H1 (cell line): ENCODE results near the gene SRM. TPM values are rescaled to one million over a fixed set of nuclear protein-coding genes. Genes with fewer than 3 reads are reported as not detected.
A peak's percentile ranks its signal among the peaks of the same experiment; 100 is the strongest.

ENCODE experiments used
- CTCF ChIA-PET: fragments of 300-600 bp; sonication (Branson Sonifier 250); formaldehyde crosslinking; loops from one replicate; lab custom pipeline; 2021; ENCODE audit not compliant: partially characterized antibody; lab: Charles Lee
- POLR2A ChIA-PET: fragments of 300-600 bp; sonication (Branson Sonifier 250); formaldehyde crosslinking; loops from one replicate; lab custom pipeline; 2021; ENCODE audit warnings: inconsistent platforms; ENCODE audit not compliant: partially characterized antibody; lab: Charles Lee
- DNase-seq, 2 experiments: peaks; one replicate each; pipeline versions ENCODE4 v3.0.0 to v3.0.0-alpha.2; 2010 to 2022; ENCODE audit warnings: low spot score in 2 of 2, low read depth in 1 of 2, mixed read lengths in 1 of 2
- FAIRE-seq: peaks from 2 replicates; lab custom pipeline; 2011; peaks lifted over from hg19 to GRCh38; lab: Jason Lieb, UNC
- H2AFZ ChIP-seq: 2 replicates; pipeline ENCODE4 v1.8.1; 2012; ENCODE audit warnings: low read length, inconsistent platforms
- H2AK5ac ChIP-seq: 2 replicates; pipeline ENCODE4 v1.6.1; 2013; ENCODE audit warnings: low read depth, low read length
- H2BK120ac ChIP-seq: replicated peaks from 2 replicates; pipeline ENCODE3; 2013; ENCODE audit warnings: low read depth, low read length, inconsistent platforms
- H2BK12ac ChIP-seq: 2 replicates; pipeline ENCODE4 v1.6.1; 2013; ENCODE audit warnings: low read depth, low read length
- H2BK15ac ChIP-seq: 2 replicates; pipeline ENCODE4 v1.6.1; 2013; ENCODE audit warnings: low read length
- H2BK20ac ChIP-seq: 2 replicates; pipeline ENCODE4 v1.6.1; 2013; ENCODE audit warnings: low read length
- H2BK5ac ChIP-seq: 2 replicates; pipeline ENCODE4 v1.6.1; 2013; ENCODE audit warnings: low read depth, low read length
- H3K14ac ChIP-seq: 2 replicates; pipeline ENCODE4 v1.6.1; 2013; ENCODE audit warnings: inconsistent platforms; ENCODE audit not compliant: insufficient read length
- H3K18ac ChIP-seq: 2 replicates; pipeline ENCODE4 v1.6.1; 2013; ENCODE audit warnings: low read length; ENCODE audit errors: extremely low read depth
- H3K23ac ChIP-seq: 2 replicates; pipeline ENCODE4 v1.6.1; 2013; ENCODE audit warnings: inconsistent platforms; ENCODE audit not compliant: insufficient read length
- H3K23me2 ChIP-seq: 2 replicates; pipeline ENCODE4 v1.6.1; 2013; ENCODE audit warnings: low read depth, low read length
- H3K27ac ChIP-seq: 2 replicates; pipeline ENCODE4 v1.6.1; 2011; ENCODE audit warnings: low read depth, low read length, inconsistent platforms
- H3K27me3 ChIP-seq, 4 experiments: replicated peaks in 1 of 4; 1 replicate in 1 of 4; 2 replicates in 3 of 4; pipeline versions ENCODE4 v1.6.1 to v1.8.1; 2011 to 2013; ENCODE audit warnings: low read length in 3 of 4, mild to moderate bottlenecking in 3 of 4, inconsistent platforms in 2 of 4, mixed read lengths in 2 of 4, moderate library complexity in 1 of 4; ENCODE audit not compliant: control insufficient read depth in 3 of 4, insufficient read depth in 3 of 4; ENCODE audit errors: extremely low read depth in 1 of 4
- H3K36me3 ChIP-seq, 4 experiments: 2 replicates each; pipeline versions ENCODE4 v1.6.1 to v1.8.1; 2011 to 2013; ENCODE audit warnings: mild to moderate bottlenecking in 4 of 4, low read length in 3 of 4, moderate library complexity in 2 of 4, control low read depth in 1 of 4, inconsistent platforms in 1 of 4; ENCODE audit not compliant: insufficient read depth in 4 of 4, control insufficient read depth in 2 of 4
- H3K4ac ChIP-seq: replicated peaks from 2 replicates; pipeline ENCODE3; 2013; ENCODE audit warnings: low read length, low read depth, mixed read lengths, inconsistent platforms; ENCODE audit not compliant: insufficient read length
- H3K4me1 ChIP-seq, 4 experiments: replicated peaks in 1 of 4; 1 replicate in 1 of 4; 2 replicates in 3 of 4; pipeline versions ENCODE4 v1.6.1 to v1.8.1; 2011 to 2013; ENCODE audit warnings: low read length in 3 of 4, inconsistent platforms in 2 of 4, mixed read lengths in 1 of 4; ENCODE audit not compliant: insufficient read depth in 4 of 4, control insufficient read depth in 3 of 4
- H3K4me2 ChIP-seq, 2 experiments: 2 replicates each; pipeline versions ENCODE4 v1.6.1 to v1.8.1; 2011 to 2013; ENCODE audit warnings: low read depth in 2 of 2, low read length in 2 of 2, control low read depth in 1 of 2, inconsistent platforms in 1 of 2, mild to moderate bottlenecking in 1 of 2; ENCODE audit not compliant: insufficient read depth in 1 of 2
- H3K4me3 ChIP-seq, 4 experiments: fragments of 200-600, 300-600 bp in 1 of 4; sonication (generic), shearing (Covaris generic), sonication (Bioruptor Twin) in 1 of 4; 2 replicates each; pipeline versions ENCODE4 v1.5.1 to v1.8.1; 2011 to 2016; ENCODE audit warnings: low read length in 4 of 4, low read depth in 3 of 4, control low read depth in 2 of 4, inconsistent platforms in 2 of 4, mild to moderate bottlenecking in 2 of 4, mixed read lengths in 1 of 4, moderate library complexity in 1 of 4; ENCODE audit not compliant: insufficient read depth in 2 of 4; ENCODE audit errors: extremely low read depth in 1 of 4
- H3K56ac ChIP-seq: replicated peaks from 2 replicates; pipeline ENCODE3; 2013; ENCODE audit warnings: low read depth, mild to moderate bottlenecking, mixed read lengths, low read length, inconsistent platforms; ENCODE audit not compliant: insufficient read length
- H3K79me1 ChIP-seq: 2 replicates; pipeline ENCODE4 v1.6.1; 2013; ENCODE audit warnings: low read depth, low read length, control low read depth
- H3K79me2 ChIP-seq, 2 experiments: 2 replicates each; pipeline versions ENCODE4 v1.6.1 to v1.8.1; 2012 to 2013; ENCODE audit warnings: low read length in 2 of 2, mild to moderate bottlenecking in 2 of 2, inconsistent platforms in 1 of 2; ENCODE audit not compliant: insufficient read depth in 2 of 2, control insufficient read depth in 1 of 2
- H3K9ac ChIP-seq, 4 experiments: replicated peaks in 1 of 4; 1 replicate in 1 of 4; 2 replicates in 3 of 4; pipeline versions ENCODE4 v1.6.1 to v1.8.1; 2011 to 2013; ENCODE audit warnings: low read depth in 3 of 4, low read length in 3 of 4, control low read depth in 2 of 4, mild to moderate bottlenecking in 2 of 4, moderate library complexity in 2 of 4, inconsistent platforms in 1 of 4; ENCODE audit errors: extremely low read depth in 1 of 4
- H3K9me3 ChIP-seq, 2 experiments: 2 replicates each; pipeline versions ENCODE4 v1.6.1 to v1.8.1; 2012 to 2013; ENCODE audit warnings: mild to moderate bottlenecking in 2 of 2, moderate library complexity in 2 of 2, control low read depth in 1 of 2, inconsistent platforms in 1 of 2, low read depth in 1 of 2, low read length in 1 of 2, mixed read lengths in 1 of 2; ENCODE audit not compliant: insufficient read depth in 2 of 2
- H4K20me1 ChIP-seq, 2 experiments: replicated peaks in 1 of 2; 2 replicates each; pipeline versions ENCODE3 to v1.8.1; 2011 to 2013; ENCODE audit warnings: inconsistent platforms in 2 of 2, low read length in 2 of 2, mild to moderate bottlenecking in 1 of 2; ENCODE audit not compliant: insufficient read depth in 2 of 2, control insufficient read depth in 1 of 2
- H4K5ac ChIP-seq: 2 replicates; pipeline ENCODE4 v1.6.1; 2013; ENCODE audit warnings: low read length, low read depth, mixed read lengths, inconsistent platforms; ENCODE audit not compliant: insufficient read length
- H4K8ac ChIP-seq: 2 replicates; pipeline ENCODE4 v1.8.0; 2013; ENCODE audit warnings: mild to moderate bottlenecking, moderate library complexity, low read length, inconsistent platforms; ENCODE audit not compliant: insufficient read depth; ENCODE audit errors: extremely low read depth
- H4K91ac ChIP-seq: replicated peaks from 2 replicates; pipeline ENCODE3; 2013; ENCODE audit warnings: low read length, mixed read lengths, inconsistent platforms; ENCODE audit not compliant: insufficient read length
- BACH1 ChIP-seq: IDR thresholded peaks from 2 replicates; pipeline ENCODE4 v1.6.1; 2012; ENCODE audit warnings: low read length, improper control_type of control experiment
- BCL11A ChIP-seq, 2 experiments: IDR thresholded peaks; one replicate each; pipeline ENCODE4 v1.6.1; 2011; ENCODE audit warnings: low read depth in 2 of 2, low read length in 2 of 2, mild to moderate bottlenecking in 2 of 2
- CEBPB ChIP-seq: IDR thresholded peaks from 2 replicates; pipeline ENCODE4 v1.6.1; 2012; ENCODE audit warnings: low read depth, low read length
- CHD1 ChIP-seq: IDR thresholded peaks from 2 replicates; pipeline ENCODE4 v1.6.1; 2012; ENCODE audit warnings: low read depth, low read length, improper control_type of control experiment
- CREB1 ChIP-seq: IDR thresholded peaks from 2 replicates; pipeline ENCODE4 v1.6.1; 2012; ENCODE audit warnings: inconsistent platforms
- EP300 ChIP-seq, 2 experiments: IDR thresholded peaks; 1 replicate in 1 of 2; 2 replicates in 1 of 2; pipeline ENCODE4 v1.6.1; 2011 to 2012; ENCODE audit warnings: low read depth in 2 of 2, low read length in 2 of 2, mild to moderate bottlenecking in 2 of 2, borderline replicate concordance in 1 of 2, inconsistent platforms in 1 of 2, moderate library complexity in 1 of 2
- GTF2F1 ChIP-seq: IDR thresholded peaks from 2 replicates; pipeline ENCODE4 v1.6.1; 2012; ENCODE audit warnings: low read depth, low read length, improper control_type of control experiment, borderline replicate concordance
- NRF1 ChIP-seq: IDR thresholded peaks from 2 replicates; pipeline ENCODE4 v1.6.1; 2011; ENCODE audit warnings: mild to moderate bottlenecking, low read depth, low read length, improper control_type of control experiment
- POLR2A ChIP-seq, 2 experiments: IDR thresholded peaks; 1 replicate in 1 of 2; 2 replicates in 1 of 2; pipeline ENCODE4 v1.6.1; 2011; ENCODE audit warnings: low read depth in 2 of 2, low read length in 2 of 2, mild to moderate bottlenecking in 2 of 2; ENCODE audit errors: control extremely low read depth in 1 of 2
- POLR2AphosphoS5 ChIP-seq: IDR thresholded peaks from 2 replicates; pipeline ENCODE4 v1.6.1; 2011; ENCODE audit warnings: low read depth, low read length
- RAD21 ChIP-seq, 2 experiments: IDR thresholded peaks in 1 of 2; conservative IDR thresholded peaks in 1 of 2; 2 replicates each; pipeline ENCODE4 v1.6.1; 2011; ENCODE audit warnings: low read depth in 2 of 2, low read length in 2 of 2, improper control_type of control experiment in 1 of 2, inconsistent platforms in 1 of 2, mild to moderate bottlenecking in 1 of 2, moderate library complexity in 1 of 2
- RBBP5 ChIP-seq: IDR thresholded peaks from 2 replicates; pipeline ENCODE4 v1.7.1; 2012; ENCODE audit warnings: low read depth, mild to moderate bottlenecking, inconsistent platforms, low read length, moderate library complexity, borderline replicate concordance
- RFX5 ChIP-seq: IDR thresholded peaks from 2 replicates; pipeline ENCODE4 v1.6.1; 2011; ENCODE audit warnings: low read depth, low read length, improper control_type of control experiment, borderline replicate concordance
- TBP ChIP-seq: IDR thresholded peaks from 2 replicates; pipeline ENCODE4 v1.6.1; 2011; ENCODE audit warnings: low read depth, low read length, improper control_type of control experiment
- polyA plus RNA-seq, 7 experiments: library from polyadenylated mRNA; depleted of rRNA in 3 of 7; stranded (reverse) in 5 of 7; unstranded in 2 of 7; fragments of >200 nt in 5 of 7; fragments of 200-250 nt in 2 of 7; gene quantifications; 1 replicate in 5 of 7; 2 replicates in 1 of 7; 4 replicates in 1 of 7; pipeline versions ENCODE4 v1.2.1 to v1.2.3, GENCODE V29; 2011 to 2013; ENCODE audit warnings: missing spikeins in 2 of 7, mixed read lengths in 2 of 7
- total RNA-seq: library from RNA; stranded (reverse); fragmentation: NEBNext Ultra II Directional; extraction: Animal tissue kit (Norgen Biotek cat#: 25700); gene quantifications from 2 replicates; pipeline ENCODE4 v1.2.1, GENCODE V29; 2021

SRM gene
- total and polyA plus RNA-seq, 2 of the 8 experiments (the other 6 are each of a cell fraction or from before 2014, with no cell fraction given): 110 to 208 TPM

DNA sequence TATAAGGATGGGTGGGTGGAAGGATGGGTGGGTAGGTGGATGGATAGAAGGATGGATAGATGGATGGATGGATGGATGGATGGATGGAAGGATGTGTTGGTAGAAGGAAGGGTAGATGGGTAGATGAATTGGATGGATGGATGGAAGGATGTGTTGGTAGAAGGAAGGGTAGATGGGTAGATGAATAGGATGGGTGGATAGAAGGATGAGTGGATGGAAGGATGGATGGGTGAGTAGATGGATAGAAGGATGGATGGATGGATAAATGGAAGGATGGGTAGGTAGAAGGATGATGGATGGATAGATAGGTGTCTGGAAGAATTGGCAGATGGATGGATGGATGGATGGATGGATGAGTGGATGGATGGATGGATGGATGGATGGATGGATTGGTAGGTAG is 18.8 kb downstream of the SRM start:
- CTCF ChIA-PET: interaction anchor here (0.7 to 7.4 kb wide), 2 partner anchors 11 to 61 kb away, joined by 3 to 168 read pairs; partner anchors contain the start of gene MASP2
- no peak for DNase-seq
- no peak for TF ChIP-seq POLR2AphosphoS5
- no peak for TF ChIP-seq POLR2A (IDR thresholded peaks at IDR 0.05; ENCODE audit: control extremely low read depth in 1 of 2, low read depth in 2 of 2, low read length in 2 of 2)
- TF ChIP-seq RFX5: no peak
- TF ChIP-seq GTF2F1: no peak
- no peak for TF ChIP-seq RAD21 (IDR thresholded peaks at IDR 0.05 in 1 of 2, conservative IDR thresholded peaks at IDR 0.05 in 1 of 2; ENCODE audit: low read depth in 2 of 2, low read length in 2 of 2)
- TF ChIP-seq CREB1: no peak
- TF ChIP-seq CEBPB: no peak
- no peak for TF ChIP-seq TBP
- no peak for TF ChIP-seq NRF1
- TF ChIP-seq CHD1: no peak
- no peak for TF ChIP-seq BCL11A (IDR thresholded peaks at IDR 0.05; ENCODE audit: low read depth in 2 of 2, low read length in 2 of 2)
- no peak for TF ChIP-seq BACH1
- TF ChIP-seq RBBP5: no peak
- TF ChIP-seq EP300 (IDR thresholded peaks at IDR 0.05; ENCODE audit: borderline replicate concordance in 1 of 2, low read depth in 2 of 2, low read length in 2 of 2): no peak

More for the DNA sequence above, 18.8 kb downstream of the SRM start:
- Histone ChIP-seq H3K14ac (no peak overlapping the region), H3K4me1 (peaks cover 0 to 9% (median 1%) of the 10 kb centered on the region in 4 experiments; a peak in 4 of 7 replicates), H4K91ac (no peak overlapping the region), H3K27me3 (no peaks in the 10 kb centered on the region), H4K20me1 (peaks cover 0 to 13% of the 10 kb centered on the region in 2 experiments), H3K4me2 (no peak overlapping the region), H2AK5ac (no peak overlapping the region), H4K8ac (no peak overlapping the region), H3K18ac (no peak overlapping the region), H2AFZ (no peak overlapping the region), H3K23me2 (peaks cover 32% of the 10 kb centered on the region; the same call in 1 of the 2 replicates), H3K27ac (no peak overlapping the region), H4K5ac (no peak overlapping the region), H3K56ac (peak overlapping the region; percentile 77), H2BK12ac (no peak overlapping the region), H3K36me3 (no peaks in the 10 kb centered on the region), H3K79me2 (no peaks in the 10 kb centered on the region), H2BK5ac (no peak overlapping the region), H2BK20ac (no peak overlapping the region), H3K9ac (no peak overlapping the region), H3K4ac (no peak overlapping the region), H3K79me1 (no peaks in the 10 kb centered on the region), H2BK15ac (no peak overlapping the region), H3K23ac (no peak overlapping the region), H3K4me3 (no peak overlapping the region), H3K9me3 (no peaks in the 10 kb centered on the region), H2BK120ac (no peak overlapping the region)
- no peak for FAIRE-seq
- POLR2A ChIA-PET: interaction anchor here (0.9 kb wide), 1 partner anchor 11 kb away, joined by 3 read pairs; no protein-coding TSS in a partner anchor
